ENCODE data around the gene SIPA1L3.

The SIPA1L3 gene

GRCh38 chr19:37948362-37948761 is 41.4 kb downstream of the SIPA1L3 start:
- Histone ChIP-seq H3K4me3 (ENCODE audit: low read length) (no peak overlapping the region), H3K27me3 (ENCODE audit: low read depth, low read length) (no peaks in the 10 kb centered on the region), H3K9ac (ENCODE audit: low read length) (no peak overlapping the region), H3K27ac (ENCODE audit: low read length) (no peak overlapping the region), H4K20me1 (ENCODE audit: insufficient read depth, low read length) (no peaks in the 10 kb centered on the region; the same call in 1 of the 2 replicates), H3K36me3 (replicated peaks; ENCODE audit: low read depth, low read length) (peaks cover 4% of the 10 kb centered on the region), H3K79me2 (ENCODE audit: low read length) (peaks cover 17% of the 10 kb centered on the region), H3K4me2 (ENCODE audit: low read length) (no peak overlapping the region), H2AFZ (ENCODE audit: low read depth, low read length) (no peak overlapping the region), H3K9me3 (ENCODE audit: insufficient read depth, low read length) (no peaks in the 10 kb centered on the region), H3K4me1 (ENCODE audit: low read length) (peaks cover 23% of the 10 kb centered on the region)
- TF ChIP-seq CTCF (IDR thresholded peaks at IDR 0.05; ENCODE audit: low read depth, low read length) (no peak), EZH2phosphoT487 (IDR thresholded peaks at IDR 0.05; ENCODE audit: low read depth) (no peak)

- no peak for TF ChIP-seq EZH2phosphoT487 (IDR thresholded peaks at IDR 0.05; ENCODE audit: low read depth)
- no peak for TF ChIP-seq CTCF (IDR thresholded peaks at IDR 0.05; ENCODE audit: low read depth, low read length)
- no peaks in the 10 kb centered on the region for H4K20me1 ChIP-seq (ENCODE audit: insufficient read depth, low read length)
- H3K4me1 ChIP-seq (ENCODE audit: low read length): peaks cover 34% of the 10 kb centered on the region
- H3K9ac ChIP-seq (ENCODE audit: low read length): 0 out of 2 replicates have a peak overlapping the region, but pooled peaks have one; percentile 4
- peak overlapping the region; percentile 65 for H3K27ac ChIP-seq (ENCODE audit: low read length)
- peaks cover 6% of the 10 kb centered on the region for H3K36me3 ChIP-seq (replicated peaks; ENCODE audit: low read depth, low read length)
- H3K4me2 ChIP-seq (ENCODE audit: low read length): peak overlapping the region; percentile 39
- H3K79me2 ChIP-seq (ENCODE audit: low read length): peaks cover 28% of the 10 kb centered on the region
- 0 out of 2 replicates have a peak overlapping the region, but pooled peaks have one; percentile 3 for H3K4me3 ChIP-seq (ENCODE audit: low read length)
- no peaks in the 10 kb centered on the region for H3K9me3 ChIP-seq (ENCODE audit: insufficient read depth, low read length)
- H2AFZ ChIP-seq (ENCODE audit: low read depth, low read length): no peak overlapping the region
- no peaks in the 10 kb centered on the region for H3K27me3 ChIP-seq (ENCODE audit: low read depth, low read length)
Observed at GRCh38 chr19:37950471-37951175, 43.6 kb downstream of the SIPA1L3 start.

GRCh38 chr19:37951816-37952210 is 44.8 kb downstream of the SIPA1L3 start:
- Histone ChIP-seq H3K4me1 (ENCODE audit: low read length) (peaks cover 34% of the 10 kb centered on the region), H3K9ac (ENCODE audit: low read length) (peak overlapping the region; percentile 26; the same call in 1 of the 2 replicates), H2AFZ (ENCODE audit: low read depth, low read length) (no peak overlapping the region), H3K9me3 (ENCODE audit: insufficient read depth, low read length) (no peaks in the 10 kb centered on the region), H3K27me3 (ENCODE audit: low read depth, low read length) (no peaks in the 10 kb centered on the region), H3K79me2 (ENCODE audit: low read length) (peaks cover 34% of the 10 kb centered on the region), H3K4me3 (ENCODE audit: low read length) (peak overlapping the region; percentile 29), H4K20me1 (ENCODE audit: insufficient read depth, low read length) (no peaks in the 10 kb centered on the region), H3K36me3 (replicated peaks; ENCODE audit: low read depth, low read length) (peaks cover 6% of the 10 kb centered on the region), H3K4me2 (ENCODE audit: low read length) (peak overlapping the region; percentile 46), H3K27ac (ENCODE audit: low read length) (peak overlapping the region; percentile 65)
- TF ChIP-seq EZH2phosphoT487 (IDR thresholded peaks at IDR 0.05; ENCODE audit: low read depth) (no peak), CTCF (IDR thresholded peaks at IDR 0.05; ENCODE audit: low read depth, low read length) (no peak)

GRCh38 chr19:37953171-37953917 is 46.3 kb downstream of the SIPA1L3 start:
- H3K79me2 ChIP-seq (ENCODE audit: low read length): peaks cover 37% of the 10 kb centered on the region

More at GRCh38 chr19:37953171-37953917, 46.3 kb downstream of the SIPA1L3 start:
- H3K4me2 ChIP-seq (ENCODE audit: low read length): no peak overlapping the region
- H3K9me3 ChIP-seq (ENCODE audit: insufficient read depth, low read length): peaks cover 4% of the 10 kb centered on the region; the same call in 1 of the 2 replicates
- H3K4me1 ChIP-seq (ENCODE audit: low read length): peaks cover 34% of the 10 kb centered on the region
- H3K27me3 ChIP-seq (ENCODE audit: low read depth, low read length): no peaks in the 10 kb centered on the region
- no peak overlapping the region for H3K4me3 ChIP-seq (ENCODE audit: low read length)
- no peak overlapping the region for H2AFZ ChIP-seq (ENCODE audit: low read depth, low read length)
- peaks cover 6% of the 10 kb centered on the region for H3K36me3 ChIP-seq (replicated peaks; ENCODE audit: low read depth, low read length)
- no peak overlapping the region for H3K27ac ChIP-seq (ENCODE audit: low read length)
- TF ChIP-seq CTCF (IDR thresholded peaks at IDR 0.05; ENCODE audit: low read depth, low read length) (no peak), EZH2phosphoT487 (IDR thresholded peaks at IDR 0.05; ENCODE audit: low read depth) (no peak)
- no peak overlapping the region for H3K9ac ChIP-seq (ENCODE audit: low read length)
- H4K20me1 ChIP-seq (ENCODE audit: insufficient read depth, low read length): no peaks in the 10 kb centered on the region

All from OCI-LY3 (cell line).